ENCODE results near the gene SIGLEC11.

SIGLEC11 gene

GRCh38 chr19:49906879-49907564 is 54.0 kb downstream of the SIGLEC11 start:
- no peak for DNase-seq (ENCODE audit: low spot score)

DNA sequence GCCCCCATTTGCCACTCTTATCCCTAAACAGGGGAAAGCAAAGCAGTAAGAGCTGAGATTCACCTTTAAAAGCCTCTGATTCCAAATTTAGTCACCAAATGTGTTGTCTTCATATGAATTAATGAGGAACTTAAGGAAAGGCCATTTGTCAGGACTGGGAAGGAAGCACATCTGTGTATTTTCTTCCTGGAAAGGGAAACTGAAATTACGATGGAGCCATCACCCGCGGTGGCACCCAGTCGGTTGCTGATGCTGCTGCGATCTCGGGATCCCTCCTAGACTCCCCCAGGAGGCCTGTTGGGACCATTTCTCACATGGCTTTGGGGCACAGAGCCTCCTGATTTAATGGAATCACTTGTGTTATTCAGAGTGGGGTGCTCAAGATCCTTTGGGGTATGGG is 56.8 kb downstream of the SIGLEC11 start:
- DNase-seq (ENCODE audit: low spot score): no peak
